GM19193 (cell line): Measurements from ENCODE around the gene PDCD10.

ENCODE experiments used
- POLR2A ChIP-seq: IDR thresholded peaks from 4 replicates; pipeline ENCODE4 v1.6.1; 2011; ENCODE audit not compliant: insufficient read depth, insufficient read length; ENCODE audit errors: extremely low read depth

The PDCD10 gene

GRCh38 chr3:167671878-167672427 is 62.7 kb downstream of the PDCD10 start:
- no peak for TF ChIP-seq POLR2A

GRCh38 chr3:167669699-167670098 is 65.0 kb downstream of the PDCD10 start:
- TF ChIP-seq POLR2A: no peak

GRCh38 chr3:167668651-167669050 is 66.0 kb downstream of the PDCD10 start:
- TF ChIP-seq POLR2A: no peak

- TF ChIP-seq POLR2A: no peak
These were observed 68.1 kb downstream of the PDCD10 start for GRCh38 chr3:167666563-167666962.

GRCh38 chr3:167662919-167663400 is 71.7 kb downstream of the PDCD10 start:
- TF ChIP-seq POLR2A: no peak

GRCh38 chr3:167657684-167658225 is 76.9 kb downstream of the PDCD10 start:
- TF ChIP-seq POLR2A: no peak

GRCh38 chr3:167656821-167657220 is 77.9 kb downstream of the PDCD10 start:
- TF ChIP-seq POLR2A: no peak

- TF ChIP-seq POLR2A: no peak
These were observed 80.9 kb downstream of the PDCD10 start, which contains the start of gene WDR49 for GRCh38 chr3:167653760-167654159. Gene WDR49, minus strand, starts transcription at chr3:167653942. Its CDS starts 517 bp downstream, at chr3:167653425.

- no peak for TF ChIP-seq POLR2A
These were observed 81.5 kb downstream of the PDCD10 start for GRCh38 chr3:167653155-167653554.

GRCh38 chr3:167651826-167652225 is 82.9 kb downstream of the PDCD10 start:
- TF ChIP-seq POLR2A: no peak

- TF ChIP-seq POLR2A: no peak
These were observed 84.2 kb downstream of the PDCD10 start for GRCh38 chr3:167650459-167650858.

- no peak for TF ChIP-seq POLR2A
These were observed 84.9 kb downstream of the PDCD10 start for GRCh38 chr3:167649746-167650145.

GRCh38 chr3:167644611-167645010 is 90.1 kb downstream of the PDCD10 start:
- TF ChIP-seq POLR2A: no peak
